Activated T-cell treated with anti-CD3 and anti-CD28 coated beads for 24 hours (primary cell): ENCODE measurements around the gene RIMS1.
A peak's percentile ranks its signal among the peaks of the same experiment; 100 is the strongest.
"Not testable (repeated sequence)": the region's sequence is repeated elsewhere in the genome, so short reads cannot be mapped to it uniquely, and the experiment has no call there.

Experiments used
- DNase-seq: peaks from one replicate; pipeline ENCODE4 v3.0.0-alpha.2; 2020; ENCODE audit warnings: low read depth

Gene RIMS1

DNA sequence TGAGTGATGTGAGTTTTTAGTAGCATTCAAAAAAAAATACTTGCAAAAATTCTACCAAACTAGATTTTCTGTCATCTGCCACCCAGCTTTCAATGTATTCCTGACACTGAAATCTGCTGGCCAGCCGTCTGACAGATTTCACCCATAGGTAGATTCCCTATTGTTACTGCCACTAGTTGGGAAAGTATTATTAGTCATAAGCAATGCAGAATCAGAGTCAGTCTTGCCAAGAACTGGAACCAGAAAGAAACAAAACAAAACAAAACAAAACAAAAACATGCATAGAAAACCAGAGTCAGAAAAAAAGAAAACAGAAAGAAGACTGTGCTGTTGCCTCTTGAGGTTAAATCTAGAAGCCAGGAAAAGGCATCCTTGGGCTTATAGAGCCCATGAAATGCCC, 442.4 kb downstream of the RIMS1 start:
- no peak for DNase-seq

DNA sequence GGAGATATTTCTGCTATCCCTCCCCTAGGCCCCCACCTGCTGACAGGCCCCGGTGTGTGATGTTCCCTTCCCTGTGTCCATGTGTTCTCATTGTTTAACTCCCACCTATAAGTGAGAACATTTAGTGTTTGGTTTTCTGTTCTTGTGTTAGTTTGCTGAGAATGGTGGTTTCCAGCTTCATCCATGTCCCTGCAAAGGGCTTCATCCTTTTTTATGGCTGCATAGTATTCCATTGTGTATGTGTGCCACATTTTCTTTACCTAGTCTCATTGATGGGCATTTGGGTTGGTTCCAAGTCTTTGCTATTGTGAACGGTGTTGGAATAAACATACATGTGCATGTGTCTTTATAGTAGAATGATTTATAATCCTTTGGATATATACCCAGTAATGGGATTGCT, 448.9 kb downstream of the RIMS1 start:
- not testable (repeated sequence) for DNase-seq

DNA sequence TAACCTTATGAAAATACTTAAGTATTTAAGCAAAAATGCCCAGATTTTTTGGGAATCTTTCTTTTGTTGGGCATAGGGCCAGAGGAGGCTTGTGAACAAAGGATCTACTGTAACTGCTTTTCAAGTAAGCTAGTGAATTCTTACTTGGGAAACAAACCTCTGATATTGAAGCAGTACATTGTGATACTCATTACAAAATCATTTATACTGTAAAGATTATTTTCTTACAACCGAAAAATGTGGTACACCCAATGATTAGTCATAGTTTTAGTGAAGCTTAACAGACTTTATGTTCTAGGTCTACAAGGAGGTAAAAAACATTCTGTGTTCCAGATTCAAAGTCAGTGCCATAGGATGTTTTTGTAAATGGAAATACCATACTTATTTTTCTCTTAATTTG, 462.6 kb downstream of the RIMS1 start:
- no peak for DNase-seq

- DNase-seq = no peak
These were observed 464.0 kb downstream of the RIMS1 start for GRCh38 chr6:72350296-72350881.

GRCh38 chr6:72363844-72364740, 477.7 kb downstream of the RIMS1 start:
- DNase-seq = no peak

- no peak for DNase-seq
These were observed 479.4 kb downstream of the RIMS1 start for GRCh38 chr6:72365773-72366172.

GRCh38 chr6:72367439-72367838, 481.1 kb downstream of the RIMS1 start:
- no peak for DNase-seq

GRCh38 chr6:72371473-72371872, 485.1 kb downstream of the RIMS1 start:
- DNase-seq = no peak

GRCh38 chr6:72374172-72374571, 487.8 kb downstream of the RIMS1 start:
- no peak for DNase-seq

- DNase-seq = no peak
These were observed 488.5 kb downstream of the RIMS1 start for GRCh38 chr6:72374857-72375256.

DNA sequence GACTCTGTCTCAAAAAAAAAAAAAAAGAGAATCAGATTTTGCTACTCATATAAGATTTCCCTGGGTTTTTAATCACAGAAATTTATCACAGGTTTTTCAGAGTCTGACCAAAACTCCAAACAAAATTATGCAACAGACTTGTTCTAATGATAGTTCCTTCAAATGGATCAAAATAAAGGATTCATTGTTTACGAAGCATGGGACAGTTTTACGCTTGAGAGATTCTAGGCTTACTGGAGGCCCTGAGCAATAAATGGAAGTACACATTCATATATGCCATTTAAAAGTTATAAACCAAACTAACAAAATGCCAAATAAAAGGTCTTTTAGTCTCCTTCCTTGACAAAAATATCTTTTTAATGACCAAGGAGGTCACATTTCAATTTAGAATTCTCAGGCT, 490.4 kb downstream of the RIMS1 start:
- no peak for DNase-seq

DNA sequence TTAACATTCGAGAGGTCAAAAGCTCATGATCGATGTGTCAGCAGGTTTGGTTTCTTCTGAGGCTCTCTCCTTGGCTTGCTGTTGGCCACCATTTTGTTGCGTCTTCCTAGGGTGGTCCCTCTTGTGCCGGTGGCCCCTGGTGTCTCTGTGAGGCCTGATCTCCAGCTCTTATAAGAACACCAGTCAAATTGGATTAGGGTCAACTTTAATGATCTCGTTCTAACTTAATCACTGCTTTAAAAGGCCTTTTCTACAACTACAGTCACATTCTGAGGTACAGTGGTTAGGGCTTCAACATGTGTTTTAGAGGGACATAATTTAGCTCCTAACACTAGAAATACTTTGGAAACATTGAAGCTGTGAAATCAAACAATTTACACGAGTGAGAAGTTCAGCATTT, 494.7 kb downstream of the RIMS1 start:
- no peak for DNase-seq

GRCh38 chr6:72382602-72383529, 496.5 kb downstream of the RIMS1 start:
- DNase-seq = no peak

GRCh38 chr6:72386324-72386723, 500.0 kb downstream of the RIMS1 start:
- DNase-seq = no peak

- no peak for DNase-seq
These were observed 503.3 kb downstream of the RIMS1 start for GRCh38 chr6:72389698-72390097.

DNA sequence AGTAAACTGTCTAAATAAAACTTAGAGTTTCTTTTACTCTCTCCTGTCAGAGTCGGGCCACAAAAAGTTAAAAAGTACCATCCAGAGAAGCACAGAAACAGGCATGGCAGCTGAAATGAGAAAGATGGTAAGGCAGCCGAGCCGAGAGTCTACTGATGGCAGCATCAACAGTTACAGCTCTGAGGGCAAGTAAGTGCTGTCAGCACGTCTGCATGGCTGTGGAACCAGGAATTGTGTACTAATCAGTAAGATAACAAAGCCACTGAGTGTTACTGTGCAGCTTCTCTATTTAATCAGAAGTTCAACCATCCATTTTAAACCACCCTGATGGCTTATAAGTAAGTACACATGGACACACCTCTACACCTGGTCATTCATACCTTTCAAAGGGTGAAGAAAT, 504.2 kb downstream of the RIMS1 start:
- DNase-seq = no peak

DNA sequence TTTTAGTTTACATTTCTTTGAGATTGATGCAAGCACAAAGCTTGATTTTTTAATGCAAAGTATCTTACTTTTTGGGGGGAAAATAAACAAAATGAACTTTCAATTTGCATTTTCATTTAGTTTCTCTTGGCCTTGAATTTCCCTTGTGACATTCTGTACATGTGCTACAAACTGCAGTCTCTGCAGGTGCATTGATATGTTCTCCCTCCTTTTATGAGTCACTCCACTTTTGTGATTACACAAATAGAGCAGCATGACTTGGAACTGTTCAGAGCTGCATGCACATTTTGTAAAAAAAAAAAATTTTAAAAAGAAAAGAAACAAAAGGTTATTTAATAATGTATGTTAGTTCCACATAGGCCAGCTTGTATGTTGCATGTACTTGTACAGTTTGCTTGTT, 515.5 kb downstream of the RIMS1 start:
- no peak for DNase-seq

- no peak for DNase-seq
These were observed 517.1 kb downstream of the RIMS1 start for GRCh38 chr6:72403413-72403812.

DNA sequence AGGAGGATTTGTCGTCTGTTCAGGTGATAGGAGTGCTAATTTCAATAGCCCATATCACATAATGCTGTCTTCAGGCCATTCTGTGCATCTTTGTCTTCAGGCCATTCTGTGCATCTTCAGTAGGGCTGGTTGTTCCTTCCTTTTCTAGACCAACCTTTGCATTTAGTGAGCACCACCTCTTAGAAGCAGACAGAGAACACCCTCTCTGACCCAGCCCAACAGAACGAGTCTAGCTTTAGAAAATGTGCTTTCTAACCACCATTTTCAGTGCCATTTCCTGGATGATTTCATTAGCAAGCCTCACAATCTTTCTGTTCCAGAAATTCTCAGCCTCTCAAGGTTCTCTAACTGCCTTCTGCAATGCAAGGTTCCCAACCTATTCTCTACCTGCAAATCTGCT, 520.2 kb downstream of the RIMS1 start:
- DNase-seq = no peak

DNA sequence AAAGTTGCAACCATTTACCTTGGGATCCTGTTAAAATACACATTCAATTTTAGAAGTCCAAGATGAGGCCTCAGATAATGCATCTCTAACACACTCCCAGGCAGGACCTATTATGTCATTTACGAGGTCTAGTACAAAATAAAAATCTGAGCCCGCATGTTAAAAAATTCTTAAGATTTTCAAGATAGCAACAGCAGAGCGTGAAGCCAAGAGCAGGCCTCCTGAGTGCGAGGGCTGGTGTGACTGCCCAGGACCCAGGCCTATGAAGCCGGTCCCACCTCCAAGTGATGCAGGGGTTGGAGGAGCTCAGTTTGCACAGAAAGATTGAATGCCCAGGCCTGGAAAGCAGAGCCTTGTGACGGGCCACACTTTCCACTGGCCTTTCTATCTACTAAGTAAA, 524.4 kb downstream of the RIMS1 start:
- no peak for DNase-seq

DNA sequence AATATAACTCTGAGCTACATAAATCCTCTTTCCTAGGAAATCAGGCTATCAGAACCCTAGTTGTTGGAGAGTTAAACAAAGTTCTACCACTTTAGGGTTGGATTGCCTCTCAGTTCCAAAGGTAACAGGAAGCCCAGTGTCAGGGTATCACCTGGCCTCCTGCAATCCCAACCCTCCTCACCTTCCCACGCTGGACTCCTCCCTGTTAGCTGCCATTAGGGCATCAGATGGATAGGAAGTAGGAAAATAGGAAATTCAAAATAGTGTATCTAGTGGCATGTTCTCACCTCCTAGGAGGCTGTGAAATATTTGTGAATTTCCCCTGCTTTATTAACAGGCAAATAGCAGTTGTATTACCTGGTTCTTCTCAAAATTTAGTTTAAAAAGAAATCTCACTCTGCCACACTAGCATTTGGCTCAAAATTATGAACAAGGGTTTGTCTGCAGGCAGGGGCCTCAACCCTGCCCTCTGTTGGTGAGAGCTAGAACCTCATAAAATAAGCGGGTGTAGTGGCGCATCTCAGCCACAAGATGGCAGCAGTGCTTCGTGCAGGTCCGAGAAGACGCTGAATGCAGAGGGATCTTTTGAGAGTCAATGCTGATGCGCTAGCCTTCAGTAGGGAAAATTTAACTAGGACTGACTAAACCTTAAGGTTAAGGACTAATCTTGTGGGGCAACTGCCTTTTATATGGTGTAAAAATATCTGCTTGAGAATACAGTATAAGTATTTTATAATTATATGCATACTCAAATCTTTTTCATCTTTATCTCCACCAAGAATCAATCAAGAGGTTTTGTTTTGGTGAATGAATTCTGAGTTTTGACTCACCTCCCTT, 525.7 kb downstream of the RIMS1 start:
- peak; percentile 76 for DNase-seq

DNA sequence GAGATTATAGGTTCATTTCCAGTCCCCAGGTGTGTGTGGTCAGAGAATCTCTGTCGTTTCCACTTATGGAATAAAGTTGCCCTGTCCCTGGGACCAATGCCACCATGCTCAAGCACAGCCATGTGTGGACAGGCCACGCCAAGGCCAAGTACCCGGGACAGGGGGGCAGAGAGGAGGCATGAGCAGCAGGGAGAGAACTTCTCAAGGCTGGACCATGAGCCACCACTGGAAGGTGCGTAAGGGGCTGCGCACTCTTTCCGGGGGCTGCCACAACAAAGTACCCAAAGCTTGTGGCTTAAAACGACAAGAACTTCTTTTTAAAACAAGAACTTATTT, 526.3 kb downstream of the RIMS1 start:
- DNase-seq = no peak
